GM19099 (cell line): ENCODE results near the gene DDX56.

ENCODE experiments used
- POLR2A ChIP-seq: IDR thresholded peaks from 3 replicates; pipeline ENCODE4 v1.6.1; 2011; ENCODE audit warnings: low read depth; ENCODE audit not compliant: insufficient read length; ENCODE audit errors: extremely low read depth

DDX56 gene

GRCh38 chr7:44555350-44555749 is 18.4 kb downstream of the DDX56 start:
- no peak for TF ChIP-seq POLR2A

GRCh38 chr7:44549457-44549856 is 24.3 kb downstream of the DDX56 start:
- TF ChIP-seq POLR2A = no peak

GRCh38 chr7:44548893-44549292 is 24.8 kb downstream of the DDX56 start:
- TF ChIP-seq POLR2A = no peak

GRCh38 chr7:44547536-44548231 is 26.0 kb downstream of the DDX56 start:
- no peak for TF ChIP-seq POLR2A

- TF ChIP-seq POLR2A = no peak
Measured at GRCh38 chr7:44541876-44542610, 31.7 kb downstream of the DDX56 start.

GRCh38 chr7:44541028-44541869 is 32.5 kb downstream of the DDX56 start, which contains the start of gene NPC1L1:
Gene NPC1L1, minus strand, starts transcription at chr7:44541330. Its CDS starts 71 bp downstream, at chr7:44541259.
- TF ChIP-seq POLR2A = no peak

- TF ChIP-seq POLR2A = no peak
Measured at GRCh38 chr7:44540592-44541027, 33.1 kb downstream of the DDX56 start.

- no peak for TF ChIP-seq POLR2A
Measured at GRCh38 chr7:44539669-44540506, 33.8 kb downstream of the DDX56 start.

- TF ChIP-seq POLR2A = no peak
Measured at GRCh38 chr7:44538798-44539668, 34.7 kb downstream of the DDX56 start.

- no peak for TF ChIP-seq POLR2A
Measured at GRCh38 chr7:44538093-44538797, 35.5 kb downstream of the DDX56 start.

- TF ChIP-seq POLR2A = no peak
Measured at GRCh38 chr7:44537442-44537841, 36.3 kb downstream of the DDX56 start.

- no peak for TF ChIP-seq POLR2A
Measured at GRCh38 chr7:44536090-44536489, 37.6 kb downstream of the DDX56 start.
